SU-DHL-6 (cell line): ENCODE measurements around the gene DCTN3.

Experiments
- H2AFZ ChIP-seq: fragments of 200-600 bp; sonication (generic); 2 replicates; pipeline ENCODE4 v1.6.1; 2014; ENCODE audit warnings: low read depth, mild to moderate bottlenecking, moderate library complexity, mixed read lengths, antibody characterized with exemption, low read length; ENCODE audit not compliant: severe bottlenecking
- H3F3A ChIP-seq: fragments of 200-600 bp; shearing (Covaris generic); 2 replicates; pipeline ENCODE4 v1.6.0; 2016; ENCODE audit warnings: antibody characterized with exemption, mild to moderate bottlenecking; ENCODE audit not compliant: insufficient read depth
- H3K27ac ChIP-seq: fragments of 200-600 bp; sonication (generic); 2 replicates; pipeline ENCODE4 v1.5.1; 2016; ENCODE audit warnings: low read depth, mild to moderate bottlenecking, low read length, moderate library complexity, mixed read lengths
- H3K27me3 ChIP-seq: fragments of 200-600 bp; sonication (generic), shearing (Covaris generic); 2 replicates; pipeline ENCODE4 v1.6.0; 2014; ENCODE audit warnings: mild to moderate bottlenecking, low read length
- H3K36me3 ChIP-seq: fragments of 200-600 bp; sonication (generic); 2 replicates; pipeline ENCODE4 v1.6.1; 2014; ENCODE audit warnings: mild to moderate bottlenecking, low read length, mixed read lengths
- H3K4me2 ChIP-seq: fragments of 300-600, 200-600 bp; shearing (Covaris generic), sonication (generic); 2 replicates; pipeline ENCODE4 v1.6.0; 2014; ENCODE audit warnings: low read length, low read depth, mild to moderate bottlenecking; ENCODE audit not compliant: poor library complexity, severe bottlenecking
- H3K4me3 ChIP-seq: fragments of 200-600 bp; sonication (generic); 2 replicates; pipeline ENCODE4 v1.5.1; 2014; ENCODE audit warnings: antibody characterized with exemption, low read length, mild to moderate bottlenecking, mixed read lengths; ENCODE audit not compliant: insufficient read depth, poor library complexity, severe bottlenecking
- H3K79me2 ChIP-seq: fragments of 200-600 bp; sonication (generic); 2 replicates; pipeline ENCODE4 v1.6.1; 2014; ENCODE audit warnings: mild to moderate bottlenecking, low read length, moderate library complexity; ENCODE audit not compliant: insufficient read depth
- H3K9ac ChIP-seq: fragments of 200-600 bp; sonication (generic); 2 replicates; pipeline ENCODE4 v1.7.0; 2014; ENCODE audit warnings: mild to moderate bottlenecking, low read length
- H3K9me2 ChIP-seq: fragments of 200-600 bp; sonication (generic); replicated peaks from 2 replicates; pipeline ENCODE4 v1.6.1; 2014; ENCODE audit warnings: low read length; ENCODE audit not compliant: insufficient read depth
- H3K9me3 ChIP-seq: fragments of 200-600 bp; sonication (generic); 2 replicates; pipeline ENCODE4 v1.6.1; 2014; ENCODE audit warnings: low read length, mixed read lengths; ENCODE audit not compliant: insufficient read depth
- H4K20me1 ChIP-seq: fragments of 200-600 bp; sonication (generic); 2 replicates; pipeline ENCODE4 v1.6.1; 2014; ENCODE audit warnings: low read depth, mild to moderate bottlenecking, antibody characterized with exemption, low read length, moderate library complexity, mixed read lengths
- EZH2phosphoT487 ChIP-seq: fragments of 200-600 bp; sonication (generic), shearing (Covaris generic); conservative IDR thresholded peaks from 2 replicates; pipeline ENCODE4 v1.6.1; 2018; ENCODE audit warnings: mild to moderate bottlenecking, antibody characterized with exemption, low read length, moderate library complexity, mixed read lengths
- TF ChIP-seq, protein P1 (sequence below): fragments of 200-600 bp; sonication (generic); IDR thresholded peaks from one replicate; pipeline ENCODE4 v1.5.1; 2017; ENCODE audit warnings: antibody characterized with exemption, mild to moderate bottlenecking, low read length, moderate library complexity; ENCODE audit not compliant: insufficient read depth, poor library complexity, severe bottlenecking

Gene DCTN3

GRCh38 chr9:34620061-34620994, at the start of gene DCTN3:
Gene DCTN3 (minus strand): TSS chr9:34620495. CDS start chr9:34620464, 31 bp downstream.
- H2AFZ ChIP-seq = peak within 1 kb of the TSS; percentile 91
- no peaks in the 10 kb centered on the region for H3F3A ChIP-seq
- H3K9me3 ChIP-seq = no peaks in the 10 kb centered on the region
- no peaks in the 10 kb centered on the region; the same call in 1 of the 2 replicates for H3K79me2 ChIP-seq
- no peaks in the 10 kb centered on the region for H3K27me3 ChIP-seq
- no peaks in the 10 kb centered on the region for H4K20me1 ChIP-seq
- peak within 1 kb of the TSS; percentile 82 for H3K4me2 ChIP-seq
- H3K27ac ChIP-seq = no peak within 1 kb of the TSS
- no peaks in the 10 kb centered on the region for H3K9me2 ChIP-seq
- H3K36me3 ChIP-seq = no peaks in the 10 kb centered on the region
- H3K9ac ChIP-seq = peak within 1 kb of the TSS; percentile 80
- TF ChIP-seq, protein P1, sequence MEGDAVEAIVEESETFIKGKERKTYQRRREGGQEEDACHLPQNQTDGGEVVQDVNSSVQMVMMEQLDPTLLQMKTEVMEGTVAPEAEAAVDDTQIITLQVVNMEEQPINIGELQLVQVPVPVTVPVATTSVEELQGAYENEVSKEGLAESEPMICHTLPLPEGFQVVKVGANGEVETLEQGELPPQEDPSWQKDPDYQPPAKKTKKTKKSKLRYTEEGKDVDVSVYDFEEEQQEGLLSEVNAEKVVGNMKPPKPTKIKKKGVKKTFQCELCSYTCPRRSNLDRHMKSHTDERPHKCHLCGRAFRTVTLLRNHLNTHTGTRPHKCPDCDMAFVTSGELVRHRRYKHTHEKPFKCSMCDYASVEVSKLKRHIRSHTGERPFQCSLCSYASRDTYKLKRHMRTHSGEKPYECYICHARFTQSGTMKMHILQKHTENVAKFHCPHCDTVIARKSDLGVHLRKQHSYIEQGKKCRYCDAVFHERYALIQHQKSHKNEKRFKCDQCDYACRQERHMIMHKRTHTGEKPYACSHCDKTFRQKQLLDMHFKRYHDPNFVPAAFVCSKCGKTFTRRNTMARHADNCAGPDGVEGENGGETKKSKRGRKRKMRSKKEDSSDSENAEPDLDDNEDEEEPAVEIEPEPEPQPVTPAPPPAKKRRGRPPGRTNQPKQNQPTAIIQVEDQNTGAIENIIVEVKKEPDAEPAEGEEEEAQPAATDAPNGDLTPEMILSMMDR = no peak
- TF ChIP-seq EZH2phosphoT487 = no peak
- peak within 1 kb of the TSS; percentile 75 for H3K4me3 ChIP-seq

DNA sequence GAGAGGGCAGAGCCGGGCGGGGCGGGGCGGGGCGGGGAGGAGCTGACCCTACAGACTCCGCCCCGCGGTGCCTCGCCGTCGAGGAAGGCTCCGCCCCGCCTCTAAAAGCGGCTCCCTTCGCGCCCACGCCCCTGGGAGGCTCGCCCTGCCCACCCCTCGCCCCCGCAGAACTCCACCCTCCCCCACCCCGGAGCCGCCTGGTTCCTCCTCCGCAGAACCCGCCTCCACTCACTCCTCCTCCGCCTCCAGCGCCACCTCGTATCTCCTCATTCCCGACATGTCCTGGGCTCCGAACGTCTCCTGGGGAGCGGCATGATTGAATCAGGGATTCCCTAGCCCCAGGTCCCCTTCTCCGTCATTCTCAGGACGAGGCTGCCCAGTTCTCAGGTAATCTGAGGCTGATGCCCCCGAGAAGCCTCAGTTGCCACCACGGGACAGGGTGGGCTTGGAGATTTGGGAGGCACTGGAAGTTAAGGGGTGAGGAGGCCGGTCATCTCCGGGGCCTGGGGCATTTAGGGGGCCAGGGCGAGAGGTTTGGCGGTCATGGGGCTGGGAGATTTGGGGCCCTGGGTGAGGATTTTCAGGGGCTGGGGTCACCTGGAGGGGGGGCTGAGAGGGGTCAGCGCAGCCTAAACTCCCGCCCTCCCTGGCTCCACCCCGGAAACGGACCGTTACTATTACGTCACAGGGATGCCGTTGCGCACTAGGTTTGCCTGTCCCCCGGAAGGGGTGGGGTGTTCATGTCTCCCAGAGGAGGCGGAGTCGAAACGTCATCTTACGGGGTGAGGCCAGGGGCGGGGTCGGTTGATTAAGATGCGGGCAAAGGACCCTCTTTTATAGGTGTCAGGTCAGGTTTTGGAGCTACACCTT, 45.3 kb upstream of the DCTN3 start:
- no peaks in the 10 kb centered on the region for H3K9me2 ChIP-seq
- peaks cover 16% of the 10 kb centered on the region for H3F3A ChIP-seq
- H3K4me3 ChIP-seq = peak overlapping the region; percentile 86
- H3K27ac ChIP-seq = peak overlapping the region; percentile 72
- TF ChIP-seq, protein P1 = no peak
- TF ChIP-seq EZH2phosphoT487 = no peak
- no peaks in the 10 kb centered on the region for H3K9me3 ChIP-seq
- no peaks in the 10 kb centered on the region for H4K20me1 ChIP-seq
- H3K4me2 ChIP-seq = peak overlapping the region; percentile 81
- H3K79me2 ChIP-seq = no peaks in the 10 kb centered on the region
- H3K27me3 ChIP-seq = no peaks in the 10 kb centered on the region
- H2AFZ ChIP-seq = peak overlapping the region; percentile 91
- peak overlapping the region; percentile 75 for H3K9ac ChIP-seq
- H3K36me3 ChIP-seq = no peaks in the 10 kb centered on the region

DNA sequence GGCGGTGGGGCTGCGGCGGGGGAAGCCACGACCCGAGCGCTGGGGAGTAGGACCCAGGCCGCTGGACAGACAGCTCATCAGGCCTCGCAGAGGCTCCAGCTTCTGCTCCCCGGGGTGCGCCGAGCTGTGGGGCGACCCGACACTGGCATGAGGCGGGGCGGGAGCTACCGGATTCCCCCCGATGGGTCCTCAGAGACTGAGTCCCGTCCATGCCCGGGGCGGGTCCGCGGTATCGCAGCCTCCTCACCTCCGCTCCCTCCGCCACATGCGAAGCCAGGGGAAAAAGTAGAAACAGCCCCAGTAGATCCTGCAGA, 44.7 kb upstream of the DCTN3 start:
- Histone ChIP-seq H3K36me3 (no peaks in the 10 kb centered on the region), H3K27ac (peak overlapping the region; percentile 3; the same call in 1 of the 2 replicates), H3F3A (peaks cover 16% of the 10 kb centered on the region), H3K4me2 (peak overlapping the region; percentile 81), H3K4me3 (peak overlapping the region; percentile 54), H3K9ac (peak overlapping the region; percentile 52), H3K27me3 (no peaks in the 10 kb centered on the region), H3K79me2 (no peaks in the 10 kb centered on the region), H4K20me1 (no peaks in the 10 kb centered on the region), H3K9me2 (no peaks in the 10 kb centered on the region), H3K9me3 (no peaks in the 10 kb centered on the region), H2AFZ (peak overlapping the region; percentile 91)
- TF ChIP-seq, protein P1 = no peak
- TF ChIP-seq EZH2phosphoT487 = no peak
